Sigmoid colon (tissue), 7 donors: Measurements from ENCODE around the gene ACBD6. TPM values are rescaled to one million over a fixed set of nuclear protein-coding genes. Genes with fewer than 3 reads are reported as not detected.

ENCODE experiments used
- DNase-seq: peaks from one replicate; pipeline ENCODE4 v3.0.0-alpha.2; 2019
- H3K27ac ChIP-seq, 4 donors: fragments of 200-600 bp; sonication (generic); one replicate each; pipeline ENCODE4 v1.5.1; 2016 to 2019; ENCODE audit warnings: mild to moderate bottlenecking in 1 of 4
- H3K27me3 ChIP-seq, 3 donors: fragments of 200-600 bp; sonication (generic); one replicate each; pipeline ENCODE4 v1.5.1; 2019; ENCODE audit warnings: mild to moderate bottlenecking in 1 of 3
- H3K36me3 ChIP-seq, 4 donors: fragments of 200-600 bp; sonication (generic); one replicate each; pipeline ENCODE4 v1.5.1; 2016 to 2019
- H3K4me1 ChIP-seq, 4 donors: fragments of 200-600 bp; sonication (generic); one replicate each; pipeline ENCODE4 v1.5.1; 2017 to 2019
- H3K4me3 ChIP-seq, 4 donors: fragments of 200-600 bp; sonication (generic); one replicate each; pipeline ENCODE4 v1.5.1; 2017 to 2019; ENCODE audit warnings: mild to moderate bottlenecking in 2 of 4, moderate library complexity in 1 of 4
- H3K9me3 ChIP-seq, 4 donors: fragments of 200-600 bp in 3 of 4; sonication (generic) in 3 of 4; one replicate each; pipeline versions ENCODE4 v1.5.1 to v1.6.1; 2013 to 2019
- CTCF ChIP-seq, 4 experiments: fragments of 450-650 bp in 3 of 4; fragments of 200-600 bp in 1 of 4; IDR thresholded peaks; one replicate each; pipeline ENCODE4 v1.5.1; 2016 to 2019; ENCODE audit warnings: antibody characterized with exemption in 4 of 4, mild to moderate bottlenecking in 3 of 4, moderate library complexity in 2 of 4
- EP300 ChIP-seq, 4 donors: sonication (generic); formaldehyde crosslinking; IDR thresholded peaks; one replicate each; pipeline ENCODE4 v1.6.1; 2017; ENCODE audit warnings: antibody characterized with exemption in 4 of 4
- POLR2A ChIP-seq, 2 donors: fragments of 450-650 bp; IDR thresholded peaks; one replicate each; pipeline ENCODE4 v1.6.1; 2016; ENCODE audit warnings: antibody characterized with exemption in 2 of 2, mild to moderate bottlenecking in 2 of 2, moderate library complexity in 2 of 2
- POLR2AphosphoS5 ChIP-seq, 4 donors: sonication (generic); formaldehyde crosslinking; IDR thresholded peaks; one replicate each; pipeline ENCODE4 v1.6.1; 2017; ENCODE audit warnings: antibody characterized with exemption in 4 of 4
- WGBS, 2 donors: extraction: QIAGEN DNeasy Blood & Tissue Kit; methylation state at CpG; one replicate each; pipeline ENCODE4 v1.1.7; 2013; 5-methylcytosine and 5-hydroxymethylcytosine counted together
- intact Hi-C: fragments of 100-400 bp; cut with DNase I; formaldehyde crosslinking; loops from one replicate; pipeline ENCODE4 v1.15.1; 2023
- polyA plus RNA-seq, 3 donors: library from polyadenylated mRNA; stranded (reverse); fragments of 200-250 nt; gene quantifications; one replicate each; pipeline ENCODE4 v1.2.3, GENCODE V29; 2013
- total RNA-seq, 4 donors: library from RNA; depleted of rRNA; stranded (reverse); fragments of >200 nt; gene quantifications; one replicate each; pipeline ENCODE4 v1.1.0, GENCODE V29; 2016
- donor health status: healthy with polysubstance abuse.
- donor health status: Bipolar disorder and iron deficiency.
- donor health status: healthy.

The ACBD6 gene
- total and polyA plus RNA-seq, 7 donors: 11.4 to 40.8 (median 35.5) TPM

- peaks cover 0 to 24% (median 3%) of the 10 kb centered on the region in 4 donors for H3K36me3 ChIP-seq
- intact Hi-C loops: no loop called here
- no peaks in the 10 kb centered on the region for H3K27me3 ChIP-seq
- H3K4me3 ChIP-seq: no peak overlapping the region
- no peak overlapping the region for H3K27ac ChIP-seq
- WGBS, 2 donors: 96 to 97% methylated on average over 4 of the region's 4 CpGs
- DNase-seq: no peak
- no peaks in the 10 kb centered on the region for H3K4me1 ChIP-seq
- TF ChIP-seq POLR2A (IDR thresholded peaks at IDR 0.05): no peak
- no peak for TF ChIP-seq POLR2AphosphoS5 (IDR thresholded peaks at IDR 0.05)
- TF ChIP-seq CTCF (IDR thresholded peaks at IDR 0.05): no peak
- no peak for TF ChIP-seq EP300 (IDR thresholded peaks at IDR 0.05)
- H3K9me3 ChIP-seq: no peaks in the 10 kb centered on the region
Measured at GRCh38 chr1:180272395-180272794, 230.0 kb downstream of the ACBD6 start.

- Histone ChIP-seq H3K27ac (no peak overlapping the region), H3K4me3 (no peak overlapping the region), H3K36me3 (peaks cover 0 to 24% (median 3%) of the 10 kb centered on the region in 4 donors), H3K27me3 (no peaks in the 10 kb centered on the region), H3K9me3 (no peaks in the 10 kb centered on the region), H3K4me1 (no peaks in the 10 kb centered on the region)
- TF ChIP-seq CTCF (IDR thresholded peaks at IDR 0.05) (no peak), EP300 (IDR thresholded peaks at IDR 0.05) (no peak), POLR2AphosphoS5 (IDR thresholded peaks at IDR 0.05) (no peak), POLR2A (IDR thresholded peaks at IDR 0.05) (no peak)
- DNase-seq: peak; percentile 50
- intact Hi-C loops: no loop called here
- 80 to 86% methylated on average over 23 of the region's 23 CpGs for WGBS, 2 donors
Measured at GRCh38 chr1:180271272-180272255, 230.8 kb downstream of the ACBD6 start.

- no peak overlapping the region for H3K4me3 ChIP-seq
- DNase-seq: peak; percentile 46
- H3K9me3 ChIP-seq: no peaks in the 10 kb centered on the region
- H3K27ac ChIP-seq: no peak overlapping the region
- H3K27me3 ChIP-seq: no peaks in the 10 kb centered on the region
- 28 to 71% methylated on average over 8 of the region's 8 CpGs for WGBS, 2 donors
- intact Hi-C loops: no loop called here
- H3K4me1 ChIP-seq: no peaks in the 10 kb centered on the region
- TF ChIP-seq POLR2AphosphoS5 (IDR thresholded peaks at IDR 0.05): no peak
- no peak for TF ChIP-seq EP300 (IDR thresholded peaks at IDR 0.05)
- TF ChIP-seq CTCF (IDR thresholded peaks at IDR 0.05): no peak
- no peak for TF ChIP-seq POLR2A (IDR thresholded peaks at IDR 0.05)
- H3K36me3 ChIP-seq: peaks cover 0 to 24% (median 3%) of the 10 kb centered on the region in 4 donors
Measured at GRCh38 chr1:180270530-180271271, 231.7 kb downstream of the ACBD6 start.

GRCh38 chr1:180269645-180270529 lies 232.5 kb downstream of the ACBD6 start:
- H3K4me1 ChIP-seq: no peaks in the 10 kb centered on the region
- H3K4me3 ChIP-seq: no peak overlapping the region
- no peaks in the 10 kb centered on the region for H3K9me3 ChIP-seq
- no peaks in the 10 kb centered on the region for H3K27me3 ChIP-seq
- DNase-seq: peak; percentile 73
- intact Hi-C loops: no loop called here
- peaks cover 0 to 20% (median 3%) of the 10 kb centered on the region in 4 donors for H3K36me3 ChIP-seq
- TF ChIP-seq CTCF (IDR thresholded peaks at IDR 0.05): no peak
- TF ChIP-seq POLR2A (IDR thresholded peaks at IDR 0.05): no peak
- no peak for TF ChIP-seq EP300 (IDR thresholded peaks at IDR 0.05)
- no peak for TF ChIP-seq POLR2AphosphoS5 (IDR thresholded peaks at IDR 0.05)
- 18 to 64% methylated on average over 14 of the region's 14 CpGs for WGBS, 2 donors
- no peak overlapping the region for H3K27ac ChIP-seq
